Right kidney (tissue), 1 donor: ENCODE data around the gene ATP6V1D.
"Not testable (repeated sequence)": the region's sequence is repeated elsewhere in the genome, so short reads cannot be mapped to it uniquely, and the experiment has no call there.

ENCODE experiments used
- DNase-seq: peaks from one replicate; pipeline ENCODE4 v3.0.0-alpha.2; 2016

Gene ATP6V1D

DNA sequence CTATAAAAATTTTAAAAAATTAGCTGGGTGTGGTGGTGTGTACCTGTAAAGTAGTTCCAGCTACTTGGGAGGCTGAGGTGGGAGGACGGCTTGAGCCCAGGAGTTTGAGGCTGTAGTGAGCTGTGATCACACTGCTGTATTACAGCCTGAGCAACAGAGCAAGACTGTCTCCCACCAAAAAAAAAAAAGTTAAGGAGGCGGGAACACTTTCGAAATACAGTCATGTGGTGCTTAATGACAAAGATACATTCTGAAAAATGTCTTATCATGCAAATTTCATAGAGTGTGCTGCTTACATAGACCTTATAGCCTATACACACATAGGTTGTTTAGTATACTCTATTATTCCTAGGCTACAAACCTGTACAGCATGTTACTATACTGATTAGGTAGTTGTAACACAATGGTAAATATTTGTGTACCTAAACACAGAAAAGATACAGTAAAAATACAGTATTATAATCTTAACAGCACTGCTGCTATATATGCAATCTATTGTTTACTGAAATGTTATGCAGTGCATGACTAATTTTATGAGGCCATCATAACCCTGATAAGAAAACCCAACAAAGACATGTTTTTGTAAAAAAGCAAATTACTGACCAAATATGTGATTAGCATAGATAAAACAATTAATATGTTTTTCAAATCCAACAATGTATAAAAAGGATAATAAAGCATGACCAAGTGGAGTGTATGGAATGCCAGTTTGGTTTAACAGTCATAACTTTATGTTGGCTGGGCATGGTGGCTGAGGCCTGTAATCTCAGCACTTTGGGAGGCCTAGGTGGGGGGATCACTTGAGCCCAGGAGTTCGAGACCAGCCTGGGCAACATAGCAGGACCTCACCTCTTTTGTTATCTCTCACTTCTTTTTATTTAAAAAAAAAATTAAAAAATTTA is 11.9 kb upstream of the ATP6V1D start:
- no peak for DNase-seq

DNA sequence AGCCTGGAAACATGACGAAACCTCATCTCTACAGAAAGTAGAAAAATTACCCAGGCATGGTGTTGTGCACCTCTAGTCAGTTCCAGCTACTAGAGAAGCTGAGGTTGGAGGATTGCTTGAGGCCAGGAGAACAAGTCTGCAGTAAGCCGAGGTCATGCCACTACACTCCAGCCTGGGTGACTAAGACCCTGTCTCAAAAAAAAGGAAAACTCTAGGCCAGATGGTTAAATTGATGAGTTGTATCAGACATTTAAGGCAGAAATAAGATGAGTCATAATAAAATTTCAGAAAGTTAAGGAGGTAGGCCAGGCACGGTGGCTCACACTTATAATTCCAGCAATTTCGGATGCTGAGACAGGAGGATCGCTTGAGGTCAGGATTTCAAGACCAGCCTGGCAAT is 11.2 kb upstream of the ATP6V1D start:
- DNase-seq = no peak

DNA sequence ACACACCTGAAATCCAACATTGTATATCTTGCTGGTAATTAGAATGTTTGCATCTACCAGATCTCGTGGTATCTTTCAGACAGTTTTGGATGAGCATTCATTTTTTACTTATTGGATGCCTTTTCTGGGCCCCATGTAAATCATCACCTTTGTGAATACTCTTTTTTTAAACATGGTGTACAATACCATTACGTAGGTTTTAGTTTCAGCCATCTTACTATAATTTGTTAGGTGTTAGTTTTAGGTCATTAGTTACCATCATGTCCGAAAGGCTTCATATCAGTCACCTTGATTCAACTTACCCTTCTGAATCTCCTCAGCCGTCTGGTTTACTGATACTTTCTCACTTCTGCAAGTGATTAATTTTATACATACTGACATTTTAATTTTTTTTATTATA is 5.9 kb upstream of the ATP6V1D start:
- DNase-seq = no peak

DNA sequence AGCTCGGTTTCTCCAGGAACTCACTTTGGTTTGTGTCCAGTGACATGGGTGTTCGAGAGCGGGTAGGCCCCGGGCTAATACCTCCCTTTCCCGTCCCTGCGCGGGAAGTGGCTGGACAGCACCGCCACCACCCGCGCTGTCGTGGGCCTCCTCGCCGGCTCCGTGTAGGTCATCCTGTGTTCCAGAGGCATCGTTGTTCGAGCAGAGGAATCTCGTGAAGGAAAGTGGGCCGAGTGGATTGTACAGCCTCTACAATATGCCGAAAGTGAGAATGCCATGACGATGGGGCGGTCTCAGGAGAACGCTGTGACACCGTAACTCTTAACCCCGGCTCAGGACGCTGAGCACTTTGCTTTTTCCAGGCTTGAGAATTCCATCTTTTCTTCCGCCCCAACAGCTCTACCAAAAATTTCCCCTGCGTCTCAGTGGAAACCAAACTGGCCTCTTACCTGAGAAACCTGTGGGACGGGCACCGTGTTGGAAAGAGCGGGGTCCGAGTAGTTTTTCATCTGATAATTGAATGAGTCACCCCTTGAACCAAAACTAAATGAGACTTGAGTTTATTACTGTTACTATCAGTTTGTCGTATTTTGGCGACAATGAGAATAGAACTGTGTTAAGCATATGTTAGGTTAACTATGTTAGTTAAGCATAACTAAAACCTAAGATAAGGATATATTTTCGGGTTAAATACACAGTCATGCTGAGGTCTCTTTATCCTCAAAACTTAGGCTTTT is 1.0 kb upstream of the ATP6V1D start:
- DNase-seq = no peak

DNA sequence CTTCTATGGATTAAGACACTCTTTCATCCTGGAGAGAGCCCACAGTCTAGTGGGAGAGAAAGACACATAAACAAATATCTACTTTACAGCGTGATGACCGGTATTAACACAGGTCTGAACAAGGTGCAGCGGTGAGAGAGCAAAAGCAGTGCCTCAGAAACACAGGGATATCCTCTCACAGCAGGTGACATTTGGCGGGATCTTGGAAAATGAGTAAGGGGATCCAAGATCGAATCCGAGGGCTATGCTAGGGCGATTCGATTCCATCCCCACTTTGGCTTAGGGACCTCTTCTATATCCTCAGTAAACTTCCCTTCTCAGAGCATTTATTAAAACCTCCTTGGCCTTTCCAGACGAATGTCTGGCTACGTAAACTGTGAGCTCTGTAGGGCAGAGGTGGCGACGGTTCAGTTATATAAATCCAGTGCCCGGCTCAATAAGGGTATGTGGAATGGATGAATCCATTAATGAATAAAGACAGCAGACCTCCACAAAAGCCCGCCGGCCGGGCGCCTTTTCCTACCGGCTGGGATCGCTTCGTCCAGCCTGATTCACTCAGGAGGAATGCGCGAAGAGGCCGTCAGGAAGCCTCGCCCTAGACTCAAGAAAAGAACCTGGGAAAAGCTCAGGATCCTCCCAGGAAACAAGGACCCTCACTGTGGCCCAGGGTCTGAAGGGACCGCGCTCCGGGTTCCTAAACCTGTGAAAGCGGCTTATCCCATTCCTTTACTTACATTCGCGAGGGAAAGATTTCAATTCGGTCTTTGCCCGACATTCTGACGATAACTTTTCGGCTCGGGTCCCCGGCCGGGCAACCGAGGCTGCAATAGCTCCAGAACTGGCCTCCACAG is 455 bp downstream of the ATP6V1D start:
- DNase-seq = no peak

DNA sequence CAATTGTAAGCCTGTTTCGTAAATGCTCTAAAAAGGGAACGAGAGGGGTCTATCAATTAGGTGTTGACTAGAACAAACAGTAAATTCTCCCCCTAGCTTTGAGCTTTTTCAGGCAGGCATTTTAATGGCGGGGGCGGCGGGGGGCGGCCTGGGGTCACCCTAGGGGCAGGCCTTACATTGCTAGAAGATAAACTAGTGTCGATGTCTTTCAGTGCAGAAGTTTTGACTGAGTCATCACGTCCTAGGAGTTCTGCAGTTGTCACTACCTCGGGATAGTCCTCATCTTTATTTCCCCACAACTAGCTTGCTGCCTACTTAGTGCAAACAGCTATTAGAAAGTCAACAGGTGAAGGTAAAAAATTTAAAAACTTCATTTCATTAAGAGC is 1.6 kb downstream of the ATP6V1D start:
- no peak for DNase-seq

DNA sequence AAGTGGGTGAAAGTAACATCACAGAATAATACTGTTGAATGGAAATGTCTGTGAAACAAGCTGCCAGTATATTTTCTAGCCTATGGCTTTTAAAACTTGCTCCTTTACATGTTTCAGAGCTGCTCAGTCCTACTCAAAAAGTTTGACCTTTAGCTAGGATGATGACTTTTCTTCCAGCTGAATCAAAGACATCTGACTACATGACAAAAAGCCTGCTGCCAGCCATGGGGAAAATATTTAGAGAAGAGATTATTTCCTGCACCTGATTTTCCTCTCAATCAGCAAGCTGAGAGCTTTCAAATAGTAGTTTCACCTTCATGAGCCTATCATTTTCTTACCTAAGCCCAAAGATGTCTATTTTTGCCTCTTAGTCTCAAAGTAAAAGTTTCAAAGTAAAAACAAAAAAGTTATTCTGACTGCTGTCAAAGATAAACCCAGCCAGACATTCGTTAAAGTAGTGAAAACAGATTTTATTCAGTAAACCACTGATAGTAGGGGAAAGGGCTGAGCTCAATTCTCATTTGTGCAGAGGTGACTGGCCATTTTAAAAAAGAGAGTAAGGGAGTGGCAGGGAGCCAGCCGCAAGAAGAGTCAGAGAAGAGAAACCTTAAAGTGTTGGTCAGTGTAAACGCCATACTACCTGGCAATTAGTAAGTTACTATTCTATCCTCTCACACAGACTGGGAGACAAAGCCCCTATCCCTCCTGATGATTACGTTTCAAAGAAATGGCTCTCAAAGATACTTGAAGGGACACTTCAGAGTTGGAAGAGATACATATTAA is 2.2 kb downstream of the ATP6V1D start:
- no peak for DNase-seq

DNA sequence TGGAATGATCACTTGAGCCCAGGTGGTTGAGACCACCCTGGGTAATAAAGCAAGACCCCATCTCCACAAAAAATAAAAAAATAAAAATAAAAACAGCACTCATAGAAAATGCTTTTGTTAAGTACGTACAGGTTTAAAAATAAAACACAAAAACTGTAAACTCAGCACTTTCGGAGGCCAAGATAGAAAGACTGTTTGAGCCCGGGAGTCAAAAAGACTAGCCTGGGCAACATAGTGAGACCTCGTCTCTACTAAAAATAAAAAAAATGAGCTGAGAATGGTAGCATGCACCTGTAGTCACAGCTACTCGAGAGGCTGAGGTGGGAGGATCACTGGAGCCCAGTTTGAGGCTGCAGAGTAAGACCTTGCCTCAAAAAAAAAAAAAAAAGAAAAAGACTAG is 7.5 kb downstream of the ATP6V1D start:
- no peak for DNase-seq

DNA sequence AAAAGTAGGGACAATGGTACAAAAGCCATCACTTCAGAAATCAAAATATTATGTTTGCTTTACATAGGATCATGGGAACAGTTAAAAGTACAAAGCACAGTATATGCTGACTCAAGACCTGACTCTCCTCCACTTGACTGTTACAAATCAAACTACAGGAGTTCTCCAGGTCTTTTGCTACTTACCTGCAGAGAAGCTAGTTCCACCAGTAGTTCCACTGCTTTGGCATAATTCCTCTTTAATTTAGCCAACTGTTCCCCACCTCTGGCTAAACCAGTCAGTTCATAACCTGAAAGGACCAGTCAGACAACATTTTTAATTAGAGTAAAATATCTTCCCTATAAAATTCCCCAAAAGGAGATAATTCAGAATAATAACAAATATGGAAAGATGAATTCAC is 14.0 kb downstream of the ATP6V1D start:
- DNase-seq = no peak

DNA sequence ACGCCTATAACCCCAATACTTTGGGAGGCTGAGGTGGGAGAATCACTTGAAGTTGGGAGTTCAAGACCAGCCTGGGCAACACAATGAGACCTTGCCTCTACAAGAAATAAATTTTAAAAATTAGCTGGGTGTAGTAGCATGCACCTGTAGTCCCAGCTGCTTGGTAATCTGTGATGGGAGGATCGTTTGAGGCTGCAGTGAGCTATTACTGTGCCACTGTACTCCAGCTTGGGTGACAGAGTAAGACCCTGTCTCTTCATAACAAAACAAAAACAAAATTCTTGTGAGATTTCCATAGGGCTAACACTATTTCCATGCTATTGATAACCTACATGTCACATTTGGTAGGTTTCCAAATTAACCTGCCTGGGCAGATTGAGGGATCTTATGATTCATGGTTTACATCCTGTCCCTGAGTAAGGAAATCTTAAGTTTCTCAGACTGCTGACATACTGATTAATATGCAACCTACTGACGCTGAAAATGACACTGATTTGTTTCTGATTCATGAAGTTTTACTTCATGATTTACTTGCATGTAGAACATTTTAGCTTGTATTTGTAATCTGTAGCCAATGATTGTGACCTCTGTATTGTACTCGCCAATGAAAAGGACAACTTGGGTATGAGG is 15.9 kb downstream of the ATP6V1D start:
- DNase-seq = no peak

DNA sequence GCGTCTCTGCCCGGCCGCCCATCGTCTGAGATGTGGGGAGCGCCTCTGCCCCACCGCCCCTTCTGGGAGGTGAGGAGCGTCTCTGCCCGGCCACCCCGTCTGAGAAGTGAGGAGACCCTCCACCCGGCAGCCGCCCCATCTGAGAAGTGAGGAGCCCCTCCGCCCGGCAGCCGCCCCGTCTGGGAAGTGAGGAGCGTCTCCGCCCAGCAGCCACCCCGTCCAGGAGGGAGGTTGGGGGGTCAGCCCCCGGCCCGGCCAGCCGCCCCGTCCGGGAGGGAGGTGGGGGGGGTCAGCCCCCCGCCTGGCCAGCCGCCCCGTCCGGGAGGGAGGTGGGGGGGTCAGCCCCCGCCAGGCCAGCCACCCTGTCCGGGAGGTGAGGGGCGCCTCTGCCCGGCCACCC is 18.4 kb downstream of the ATP6V1D start:
- not testable (repeated sequence) for DNase-seq

DNA sequence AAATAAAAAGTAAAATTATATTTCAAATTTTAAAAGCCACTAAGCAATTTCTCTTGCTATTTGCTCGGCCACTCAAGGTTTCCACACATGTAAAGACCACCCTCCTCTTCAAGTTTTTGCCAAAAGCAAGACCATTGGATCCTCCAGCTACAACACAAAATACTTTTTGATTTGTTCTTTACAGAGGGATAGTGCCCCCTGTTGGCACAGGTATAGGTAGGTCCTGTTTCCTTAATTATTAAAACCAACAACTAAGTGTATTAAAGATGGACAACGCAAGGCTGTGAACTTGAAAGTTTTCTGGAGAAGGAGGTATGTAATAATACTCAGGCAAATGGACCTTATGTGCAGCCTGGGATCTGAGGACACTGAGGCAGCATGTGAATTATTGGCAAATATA is 23.8 kb downstream of the ATP6V1D start:
- DNase-seq = no peak

DNA sequence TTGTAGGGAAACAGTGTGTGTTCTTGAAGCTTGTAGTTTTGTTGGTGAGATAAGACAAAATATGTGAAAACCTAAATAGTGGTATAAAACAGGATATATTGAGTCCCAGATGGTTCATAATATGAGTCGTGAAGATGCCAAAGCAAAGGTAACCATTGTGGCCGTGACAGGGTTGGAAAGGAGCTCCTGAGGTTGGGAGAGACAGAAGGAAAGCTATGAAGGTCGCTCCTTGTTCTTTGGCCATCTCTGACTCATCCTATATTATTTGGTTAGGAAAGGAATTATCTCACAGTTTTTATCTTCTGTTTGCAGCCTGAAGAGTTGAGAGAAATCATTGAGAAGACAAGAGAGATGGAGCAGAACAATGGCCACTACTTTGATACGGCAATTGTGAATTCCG is 27.1 kb downstream of the ATP6V1D start:
- DNase-seq = no peak

DNA sequence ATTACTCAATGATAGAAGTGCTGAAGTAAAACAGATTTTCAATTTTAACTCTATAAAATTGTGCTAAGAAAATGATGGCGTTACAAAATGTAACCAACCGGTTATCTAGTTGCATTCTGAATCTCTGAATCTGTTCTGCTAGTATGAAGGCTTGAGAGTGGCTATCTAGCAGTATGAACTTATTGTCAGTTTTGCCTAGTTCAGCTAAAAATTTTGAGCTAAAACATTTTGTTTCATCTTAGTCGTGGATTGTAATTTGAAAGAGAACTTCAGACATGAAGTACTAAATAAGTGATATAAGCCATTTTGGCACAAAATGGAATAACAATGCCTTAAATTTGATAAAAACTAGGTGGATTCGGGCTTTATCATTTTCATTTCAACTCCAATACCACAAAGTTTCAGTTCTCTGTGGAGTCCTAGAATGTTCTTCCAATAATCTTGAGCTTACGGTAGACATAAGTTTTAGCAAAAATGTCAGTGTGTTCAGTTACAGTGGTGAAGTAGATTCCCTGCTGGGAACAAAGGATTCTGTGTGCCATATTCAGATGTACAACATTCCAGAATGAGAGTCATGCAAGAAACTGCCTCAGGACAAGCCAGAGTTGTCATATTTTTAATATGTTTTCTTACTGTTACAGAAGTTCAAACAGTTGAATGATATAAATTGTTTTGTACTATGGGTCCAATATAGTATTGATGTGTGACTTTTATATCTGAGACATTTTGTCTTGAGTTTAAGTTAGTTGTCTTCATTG is 28.1 kb downstream of the ATP6V1D start:
- DNase-seq = no peak

DNA sequence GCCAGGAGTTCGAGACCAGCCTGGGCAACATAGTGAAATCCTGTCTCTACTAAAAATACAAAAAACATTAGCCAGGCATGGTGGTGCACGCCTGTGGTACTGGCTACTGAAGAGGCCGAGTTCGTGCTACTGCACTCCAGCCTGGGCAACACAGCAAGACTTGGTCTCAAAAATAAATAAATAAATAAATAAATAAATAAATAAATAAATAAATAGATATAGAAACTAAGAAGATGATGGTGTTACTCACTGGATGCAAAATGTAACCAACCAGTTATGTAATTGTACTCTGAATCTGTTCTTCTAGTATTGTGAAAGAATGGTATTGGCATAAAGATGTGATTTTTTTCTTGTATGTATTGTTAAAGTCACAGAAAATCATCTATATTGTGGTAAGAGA is 29.9 kb downstream of the ATP6V1D start:
- not testable (repeated sequence) for DNase-seq

DNA sequence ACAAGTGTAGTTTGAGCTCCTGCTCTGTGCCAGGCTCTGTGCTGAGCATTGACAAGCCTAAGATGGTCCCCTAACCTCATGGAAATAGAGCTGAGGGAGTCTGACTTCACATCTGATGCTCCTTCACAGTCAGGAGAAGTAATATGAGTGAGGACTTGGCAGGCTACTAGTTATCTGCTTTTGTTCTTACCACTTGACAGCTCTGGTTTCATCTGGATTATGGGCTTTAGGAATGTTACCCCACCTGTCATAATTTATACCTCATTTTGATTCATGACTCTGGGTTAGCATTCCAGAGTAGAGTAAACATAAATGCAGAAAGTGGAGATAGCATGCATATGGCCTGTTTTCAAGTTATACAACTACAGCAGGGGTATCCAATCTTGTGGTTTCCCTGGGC is 40.5 kb downstream of the ATP6V1D start:
- DNase-seq = no peak

DNA sequence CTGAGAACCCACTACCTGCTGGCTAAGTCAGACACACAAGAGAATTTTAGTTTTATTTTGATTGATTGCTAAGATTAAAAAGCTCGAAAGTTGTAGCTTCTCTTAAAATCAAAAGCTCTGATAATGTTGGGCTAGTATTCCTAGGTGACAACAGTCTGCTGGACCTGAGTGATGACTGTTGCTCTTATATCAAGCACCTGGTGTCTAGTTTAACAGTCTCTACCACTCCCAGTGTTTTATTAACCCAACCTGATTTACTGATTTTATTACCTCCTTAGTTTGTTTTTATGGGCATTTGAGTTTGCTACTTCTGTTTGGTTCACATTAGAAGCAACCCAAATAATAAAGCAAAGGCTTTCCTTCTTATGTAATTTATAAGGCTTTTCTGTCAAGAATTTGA is 41.8 kb downstream of the ATP6V1D start:
- DNase-seq = no peak

DNA sequence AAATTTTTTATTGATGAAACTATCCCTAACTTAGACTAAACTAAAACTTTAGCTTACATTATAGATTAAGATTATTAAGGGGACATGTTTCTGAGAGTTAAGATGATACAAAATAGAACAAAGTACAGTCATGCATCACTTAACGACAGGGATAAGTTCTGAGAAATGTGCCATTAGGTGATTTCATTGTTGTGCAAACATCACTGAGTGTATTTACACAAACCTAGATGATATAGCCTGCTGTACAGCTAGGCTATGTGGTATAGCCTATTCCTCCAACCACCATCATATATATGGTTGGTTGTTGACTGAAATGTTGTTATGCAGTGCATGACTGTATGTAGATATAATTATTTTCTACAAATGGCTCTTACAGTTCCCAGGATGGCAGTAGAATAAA is 46.5 kb downstream of the ATP6V1D start:
- DNase-seq = no peak

DNA sequence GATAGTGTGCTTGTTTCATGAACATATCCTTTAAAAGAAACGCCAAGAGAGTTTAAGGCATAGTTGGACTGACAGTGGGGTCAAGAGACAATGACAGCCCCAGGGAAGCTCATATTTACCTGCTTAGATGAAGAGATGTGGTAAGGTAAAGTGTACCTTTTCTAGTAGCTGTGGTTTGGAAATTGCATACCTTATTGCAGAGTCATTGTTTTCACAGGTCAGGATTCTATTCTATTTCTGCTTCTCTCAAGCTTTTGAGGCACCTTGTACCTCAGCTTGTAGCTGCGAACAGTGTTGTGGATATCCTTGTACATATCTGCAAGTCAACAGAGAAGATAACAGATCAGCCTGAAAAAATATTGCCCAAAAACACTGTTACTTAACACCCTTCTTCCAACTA is 47.7 kb downstream of the ATP6V1D start:
- DNase-seq = no peak
